ENCODE data around the gene MYO1A. TPM values are rescaled to one million over a fixed set of nuclear protein-coding genes. Genes with fewer than 3 reads are reported as not detected.

Gene MYO1A
- total RNA-seq: under 1 TPM; 0.22 to 0.54 (median 0.29) TPM

- Histone ChIP-seq H3K4me1 (no peaks in the 10 kb centered on the region), H3K9me3 (no peaks in the 10 kb centered on the region), H3K4me3 (no peak within 1 kb of the TSS), H3K27me3 (no peaks in the 10 kb centered on the region), H3K36me3 (no peaks in the 10 kb centered on the region), H3K27ac (no peak within 1 kb of the TSS)
- no CpG with 5 or more reads among the region's 2 CpGs for WGBS, 2 donors (ENCODE audit: low coverage in 1 of 2)
- TF ChIP-seq POLR2A (IDR thresholded peaks at IDR 0.05): no peak
- no peak for TF ChIP-seq EP300 (IDR thresholded peaks at IDR 0.05)
- TF ChIP-seq, protein P1, sequence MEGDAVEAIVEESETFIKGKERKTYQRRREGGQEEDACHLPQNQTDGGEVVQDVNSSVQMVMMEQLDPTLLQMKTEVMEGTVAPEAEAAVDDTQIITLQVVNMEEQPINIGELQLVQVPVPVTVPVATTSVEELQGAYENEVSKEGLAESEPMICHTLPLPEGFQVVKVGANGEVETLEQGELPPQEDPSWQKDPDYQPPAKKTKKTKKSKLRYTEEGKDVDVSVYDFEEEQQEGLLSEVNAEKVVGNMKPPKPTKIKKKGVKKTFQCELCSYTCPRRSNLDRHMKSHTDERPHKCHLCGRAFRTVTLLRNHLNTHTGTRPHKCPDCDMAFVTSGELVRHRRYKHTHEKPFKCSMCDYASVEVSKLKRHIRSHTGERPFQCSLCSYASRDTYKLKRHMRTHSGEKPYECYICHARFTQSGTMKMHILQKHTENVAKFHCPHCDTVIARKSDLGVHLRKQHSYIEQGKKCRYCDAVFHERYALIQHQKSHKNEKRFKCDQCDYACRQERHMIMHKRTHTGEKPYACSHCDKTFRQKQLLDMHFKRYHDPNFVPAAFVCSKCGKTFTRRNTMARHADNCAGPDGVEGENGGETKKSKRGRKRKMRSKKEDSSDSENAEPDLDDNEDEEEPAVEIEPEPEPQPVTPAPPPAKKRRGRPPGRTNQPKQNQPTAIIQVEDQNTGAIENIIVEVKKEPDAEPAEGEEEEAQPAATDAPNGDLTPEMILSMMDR (IDR thresholded peaks at IDR 0.05): no peak
- TF ChIP-seq POLR2AphosphoS5 (IDR thresholded peaks at IDR 0.05): no peak
- no peak for ATAC-seq
Observed at GRCh38 chr12:57049890-57050289, at the start of gene MYO1A. Gene MYO1A, minus strand, starts transcription at chr12:57050129. Its CDS starts 1,806 bp downstream, at chr12:57048323.

GRCh38 chr12:57099047-57099714, 49.3 kb upstream of the MYO1A start:
- no peak for TF ChIP-seq POLR2A (IDR thresholded peaks at IDR 0.05)
- TF ChIP-seq POLR2AphosphoS5 (IDR thresholded peaks at IDR 0.05): no peak
- TF ChIP-seq EP300 (IDR thresholded peaks at IDR 0.05): no peak
- TF ChIP-seq, protein P1 (IDR thresholded peaks at IDR 0.05): no peak
- H3K36me3 ChIP-seq: peaks cover 0 to 97% of the 10 kb centered on the region in 2 donors
- 62 to 85% methylated on average over 4 to 8 of the region's 11 CpGs for WGBS, 2 donors (ENCODE audit: low coverage in 1 of 2)
- no peak overlapping the region for H3K4me3 ChIP-seq
- H3K9me3 ChIP-seq: no peaks in the 10 kb centered on the region
- H3K27me3 ChIP-seq: no peaks in the 10 kb centered on the region
- peaks cover 0 to 31% (median 4%) of the 10 kb centered on the region in 3 donors for H3K4me1 ChIP-seq
- ATAC-seq: no peak
- peak overlapping the region in 2 of 4 donors; percentile 1 to 48 for H3K27ac ChIP-seq

- WGBS, 2 donors (ENCODE audit: low coverage in 1 of 2): 20% methylated on average over 1 of the region's 1 CpG; no CpG with 5 or more reads in 1 of the 2 donors
- H3K9me3 ChIP-seq: no peaks in the 10 kb centered on the region
- no peaks in the 10 kb centered on the region for H3K27me3 ChIP-seq
- TF ChIP-seq POLR2AphosphoS5 (IDR thresholded peaks at IDR 0.05) (no peak), POLR2A (IDR thresholded peaks at IDR 0.05) (no peak), EP300 (IDR thresholded peaks at IDR 0.05) (no peak)
- TF ChIP-seq, protein P1 (IDR thresholded peaks at IDR 0.05): no peak
- peaks cover 2 to 38% (median 11%) of the 10 kb centered on the region in 3 donors for H3K4me1 ChIP-seq
- H3K4me3 ChIP-seq: no peak overlapping the region
- H3K36me3 ChIP-seq: peaks cover 0 to 94% of the 10 kb centered on the region in 2 donors
- peak overlapping the region in 1 of 4 donors; percentile 48 for H3K27ac ChIP-seq
- no peak for ATAC-seq
Observed at GRCh38 chr12:57098546-57098945, 48.6 kb upstream of the MYO1A start.

GRCh38 chr12:57097554-57097835, 47.6 kb upstream of the MYO1A start:
- peaks cover 5 to 46% (median 21%) of the 10 kb centered on the region in 3 donors for H3K4me1 ChIP-seq
- no peak for ATAC-seq
- 83 to 93% methylated on average over 5 to 8 of the region's 8 CpGs for WGBS, 2 donors (ENCODE audit: low coverage in 1 of 2)
- no peak overlapping the region for H3K4me3 ChIP-seq
- no peak for TF ChIP-seq EP300 (IDR thresholded peaks at IDR 0.05)
- TF ChIP-seq POLR2AphosphoS5 (IDR thresholded peaks at IDR 0.05): no peak
- no peak for TF ChIP-seq POLR2A (IDR thresholded peaks at IDR 0.05)
- TF ChIP-seq, protein P1 (IDR thresholded peaks at IDR 0.05): no peak
- no peaks in the 10 kb centered on the region for H3K27me3 ChIP-seq
- H3K36me3 ChIP-seq: peaks cover 0 to 94% of the 10 kb centered on the region in 2 donors
- no peaks in the 10 kb centered on the region for H3K9me3 ChIP-seq
- H3K27ac ChIP-seq: peak overlapping the region in 1 of 4 donors; percentile 21
